NCI-H1048 (cell line): ENCODE results near the gene AJM1.

Experiments used
- DNase-seq: peaks from one replicate; lab custom pipeline; 2025; lab: John Stamatoyannopoulos, UW

Gene AJM1

GRCh38 chr9:136808075-136808805 is 34.0 kb upstream of the AJM1 start:
- DNase-seq: no peak

GRCh38 chr9:136808806-136809158 is 33.5 kb upstream of the AJM1 start:
- no peak for DNase-seq

- no peak for DNase-seq
Observed at GRCh38 chr9:136814725-136815421, 27.4 kb upstream of the AJM1 start.

- no peak for DNase-seq
Observed at GRCh38 chr9:136815422-136815782, 26.9 kb upstream of the AJM1 start.

- DNase-seq: no peak
Observed at GRCh38 chr9:136820971-136821825, 21.1 kb upstream of the AJM1 start.

- no peak for DNase-seq
Observed at GRCh38 chr9:136821826-136822544, 20.3 kb upstream of the AJM1 start.

- DNase-seq: no peak
Observed at GRCh38 chr9:136823136-136824046, 18.9 kb upstream of the AJM1 start.

GRCh38 chr9:136824496-136825225 is 17.6 kb upstream of the AJM1 start:
- no peak for DNase-seq

GRCh38 chr9:136825295-136826187 is 16.7 kb upstream of the AJM1 start:
- no peak for DNase-seq

GRCh38 chr9:136826188-136826541 is 16.1 kb upstream of the AJM1 start:
- DNase-seq: no peak

GRCh38 chr9:136826703-136827582 is 15.3 kb upstream of the AJM1 start:
- DNase-seq: no peak

GRCh38 chr9:136827794-136828473 is 14.3 kb upstream of the AJM1 start:
- DNase-seq: no peak

- no peak for DNase-seq
Observed at GRCh38 chr9:136828474-136829140, 13.7 kb upstream of the AJM1 start.

GRCh38 chr9:136829412-136829811 is 12.9 kb upstream of the AJM1 start:
- no peak for DNase-seq

GRCh38 chr9:136829981-136830885 is 12.0 kb upstream of the AJM1 start:
- no peak for DNase-seq

GRCh38 chr9:136831002-136831719 is 11.1 kb upstream of the AJM1 start:
- no peak for DNase-seq
